NCI-H526 treated with DMSO at 0.1 percent for 48 hours (cell line): ENCODE measurements around the gene SHC2.
"Not testable (repeated sequence)": the region's sequence is repeated elsewhere in the genome, so short reads cannot be mapped to it uniquely, and the experiment has no call there.

Experiments
- DNase-seq: peaks from one replicate; lab custom pipeline; 2025; lab: John Stamatoyannopoulos, UW

Gene SHC2

GRCh38 chr19:447064-447426, 13.8 kb downstream of the SHC2 start:
- no peak for DNase-seq

DNA sequence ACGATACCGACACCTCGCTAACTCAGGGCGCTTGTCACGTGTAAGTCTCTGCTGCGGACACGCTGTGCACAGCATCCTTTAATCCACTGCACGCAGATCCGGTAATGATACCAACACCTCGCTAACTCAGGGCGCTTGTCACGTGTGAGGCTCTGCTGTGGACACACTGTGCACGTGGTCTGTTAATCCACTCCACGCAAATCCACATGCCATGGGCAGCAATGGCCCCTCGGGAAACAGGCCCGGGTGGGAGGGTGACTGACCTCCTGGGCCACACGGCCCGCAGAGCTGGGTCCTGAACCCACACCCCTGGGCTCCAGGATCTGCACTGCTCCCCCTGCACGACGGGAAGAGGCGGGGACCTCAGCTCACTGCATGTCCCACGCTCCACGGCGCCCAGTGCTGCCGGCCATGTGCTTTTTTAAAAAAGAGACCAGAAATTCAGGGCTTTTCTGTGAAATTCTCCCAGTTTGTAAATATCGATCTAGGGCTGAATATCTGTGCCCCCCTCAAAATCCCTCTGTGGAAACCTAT, 16.1 kb downstream of the SHC2 start:
- no peak for DNase-seq

- no peak for DNase-seq
These were observed 17.8 kb downstream of the SHC2 start for GRCh38 chr19:443005-443404.

DNA sequence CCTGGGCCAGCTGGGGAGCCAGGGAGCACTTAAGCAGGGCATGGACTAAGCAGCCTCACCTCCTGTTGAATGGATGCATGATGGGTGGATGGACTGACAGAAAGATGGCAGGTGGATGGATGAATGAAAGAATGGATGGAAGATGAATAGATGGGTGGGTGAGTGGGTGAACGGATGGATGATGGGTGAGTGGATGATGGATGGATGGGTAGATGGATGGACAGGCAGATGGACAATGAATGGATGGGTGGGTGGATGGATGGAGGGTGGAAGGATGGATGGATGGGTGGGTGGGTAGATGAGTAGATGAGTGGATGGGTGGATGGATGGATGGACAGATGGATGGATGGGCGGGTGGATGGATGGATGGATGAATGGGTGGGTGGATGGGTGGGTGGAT, 18.7 kb downstream of the SHC2 start:
- DNase-seq = no peak

DNA sequence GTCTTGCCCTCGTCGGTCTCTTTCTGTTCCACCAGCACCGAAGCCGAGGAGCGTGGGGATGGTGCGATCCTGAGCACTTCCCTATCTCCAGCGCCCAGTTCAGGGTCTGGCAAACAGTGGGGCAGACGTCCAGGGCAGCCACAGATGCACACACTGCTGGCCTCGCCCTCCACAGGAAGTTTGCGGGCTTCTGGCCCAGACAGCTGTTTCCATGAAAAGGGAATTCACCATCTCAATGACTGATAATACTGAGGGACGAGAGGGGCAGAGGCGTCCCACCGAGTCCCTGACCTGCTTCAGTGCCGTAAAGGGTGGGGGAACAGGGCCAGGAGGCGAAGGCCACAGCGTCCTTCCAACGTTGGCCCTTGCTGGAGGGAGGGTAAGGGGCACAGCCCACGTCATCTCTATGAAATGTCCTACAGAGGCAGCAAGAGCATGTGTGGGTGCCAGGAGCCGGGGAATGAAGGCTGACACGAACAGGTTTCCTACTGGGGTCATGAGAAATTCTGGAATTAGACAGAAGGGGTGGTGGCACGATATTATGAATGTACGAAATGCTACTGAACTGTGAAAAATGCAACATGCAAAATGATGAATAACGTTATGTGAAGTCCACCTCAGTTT, 19.5 kb downstream of the SHC2 start:
- no peak for DNase-seq

GRCh38 chr19:440391-441212, 20.2 kb downstream of the SHC2 start:
- DNase-seq = no peak

GRCh38 chr19:439167-439900, 21.5 kb downstream of the SHC2 start:
- DNase-seq = no peak

- no peak for DNase-seq
These were observed 22.3 kb downstream of the SHC2 start for GRCh38 chr19:438416-438958.

GRCh38 chr19:437041-437440, 23.8 kb downstream of the SHC2 start:
- peak; percentile 94 for DNase-seq

DNA sequence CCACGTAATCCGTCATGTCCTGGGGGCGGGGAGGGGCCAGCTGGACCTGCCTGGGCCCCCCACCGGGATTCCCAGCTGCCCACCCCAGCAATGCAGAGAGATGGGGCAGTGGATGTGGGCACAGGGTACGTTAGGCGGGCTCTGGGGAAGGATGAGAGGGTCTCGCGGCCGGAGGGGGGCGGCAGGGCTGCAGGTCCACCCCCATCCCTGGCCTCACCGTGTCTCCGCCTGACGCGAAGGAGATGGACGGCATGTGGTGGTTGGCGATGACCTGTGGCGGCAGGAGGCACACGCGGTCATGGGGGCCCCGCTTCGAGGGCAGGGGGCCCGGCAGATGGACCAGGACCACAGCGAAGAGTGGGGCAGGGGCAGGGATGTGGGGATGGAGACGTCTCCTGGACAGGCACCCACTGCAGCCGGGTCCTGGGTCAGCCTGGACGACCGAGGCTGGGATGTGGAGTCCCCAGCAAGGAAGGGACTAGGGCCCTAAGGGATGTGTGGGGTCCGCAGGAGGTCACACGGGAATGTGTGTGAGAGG, 24.4 kb downstream of the SHC2 start:
- DNase-seq = no peak

- no peak for DNase-seq
These were observed 25.0 kb downstream of the SHC2 start for GRCh38 chr19:435707-436412.

GRCh38 chr19:435056-435706, 25.7 kb downstream of the SHC2 start:
- no peak for DNase-seq

GRCh38 chr19:434152-434960, 26.5 kb downstream of the SHC2 start:
- DNase-seq = no peak

DNA sequence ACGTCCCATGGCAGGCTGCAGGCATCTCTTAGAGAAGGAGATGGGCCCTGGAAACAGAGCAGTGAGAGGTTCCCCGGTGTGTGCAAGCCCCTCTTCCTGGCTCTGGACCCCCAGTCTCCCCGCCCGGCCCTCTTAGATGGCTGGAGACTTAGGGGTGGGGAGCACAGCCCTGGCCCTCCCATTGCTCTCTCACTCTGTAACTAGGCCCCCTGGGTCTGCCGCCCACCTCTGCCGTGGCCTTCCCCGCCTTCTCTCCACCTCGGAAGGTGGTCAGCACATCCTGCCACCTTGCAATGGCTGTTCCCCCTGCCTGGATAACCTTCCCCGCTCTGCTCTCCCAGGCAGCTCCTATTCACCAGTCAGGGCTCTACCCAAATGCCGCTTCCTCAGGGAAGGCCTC, 30.1 kb downstream of the SHC2 start:
- no peak for DNase-seq

- no peak for DNase-seq
These were observed 32.7 kb downstream of the SHC2 start for GRCh38 chr19:428149-428548.

GRCh38 chr19:427675-428074, 33.2 kb downstream of the SHC2 start:
- not testable (repeated sequence) for DNase-seq

DNA sequence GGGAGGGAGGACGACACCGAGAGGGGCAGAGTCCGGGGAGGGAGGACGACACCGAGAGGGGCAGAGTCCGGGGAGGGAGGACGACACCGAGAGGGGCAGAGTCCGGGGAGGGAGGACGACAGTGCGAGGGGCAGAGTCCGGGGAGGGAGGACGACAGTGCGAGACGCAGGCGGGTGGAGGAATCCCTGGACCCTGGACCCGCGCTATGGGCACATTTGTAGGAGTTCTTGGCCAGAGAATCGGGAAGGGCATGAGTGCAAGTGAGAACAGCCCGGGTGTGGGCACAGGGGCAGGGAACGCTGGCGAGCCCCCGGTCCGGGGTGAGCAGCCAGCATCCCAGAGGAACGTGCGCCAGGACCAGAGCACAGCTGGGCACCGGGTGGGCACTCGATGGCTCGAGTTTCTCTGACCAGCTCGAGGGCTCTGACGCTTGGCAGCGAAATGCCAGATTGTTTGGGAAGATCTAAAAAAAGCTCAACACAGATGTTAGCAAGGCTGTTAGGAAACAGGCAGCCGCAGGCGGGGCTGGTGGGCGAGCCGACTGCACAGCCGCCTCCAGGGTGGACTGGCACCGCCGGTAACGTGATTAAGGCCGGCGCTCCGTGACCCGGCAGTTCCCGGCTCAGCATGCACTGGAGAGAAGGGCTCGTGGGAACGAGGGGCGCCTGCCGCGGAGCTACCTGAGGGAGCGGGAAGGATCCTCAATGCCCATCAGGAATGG, 33.9 kb downstream of the SHC2 start:
- DNase-seq = no peak

GRCh38 chr19:425056-425455, 35.8 kb downstream of the SHC2 start:
- DNase-seq = no peak

DNA sequence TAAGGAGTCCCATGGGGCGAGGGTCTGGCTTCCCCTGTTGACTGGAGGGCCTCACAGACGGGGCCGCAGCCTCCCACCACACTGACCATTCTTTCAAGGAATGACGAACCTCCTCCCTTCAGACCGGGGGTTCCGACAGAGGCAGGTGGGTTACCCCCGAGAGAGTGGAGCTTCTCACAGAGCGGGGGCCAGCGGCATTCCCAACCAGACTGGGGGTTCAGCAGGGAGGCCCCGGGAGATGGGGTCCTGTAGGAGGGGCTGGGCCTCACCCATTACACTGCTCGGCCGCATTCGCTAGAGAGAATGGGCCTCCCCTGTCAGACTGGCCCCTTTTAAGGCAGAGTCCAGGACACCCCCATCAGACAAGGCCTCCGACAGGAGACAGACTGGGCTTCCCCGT, 36.3 kb downstream of the SHC2 start:
- no peak for DNase-seq
